HG02943 (cell line): Measurements from ENCODE around the gene LHPP.
"Not testable (repeated sequence)": the region's sequence is repeated elsewhere in the genome, so short reads cannot be mapped to it uniquely, and the experiment has no call there.

Source experiments
- ATAC-seq: cut with Tn5 transposase; IDR thresholded peaks from one replicate; pipeline ENCODE4 v1.9.1; 2021; ENCODE audit warnings: mild to moderate bottlenecking, low read depth, moderate library complexity; ENCODE audit not compliant: unreplicated experiment

LHPP gene

DNA sequence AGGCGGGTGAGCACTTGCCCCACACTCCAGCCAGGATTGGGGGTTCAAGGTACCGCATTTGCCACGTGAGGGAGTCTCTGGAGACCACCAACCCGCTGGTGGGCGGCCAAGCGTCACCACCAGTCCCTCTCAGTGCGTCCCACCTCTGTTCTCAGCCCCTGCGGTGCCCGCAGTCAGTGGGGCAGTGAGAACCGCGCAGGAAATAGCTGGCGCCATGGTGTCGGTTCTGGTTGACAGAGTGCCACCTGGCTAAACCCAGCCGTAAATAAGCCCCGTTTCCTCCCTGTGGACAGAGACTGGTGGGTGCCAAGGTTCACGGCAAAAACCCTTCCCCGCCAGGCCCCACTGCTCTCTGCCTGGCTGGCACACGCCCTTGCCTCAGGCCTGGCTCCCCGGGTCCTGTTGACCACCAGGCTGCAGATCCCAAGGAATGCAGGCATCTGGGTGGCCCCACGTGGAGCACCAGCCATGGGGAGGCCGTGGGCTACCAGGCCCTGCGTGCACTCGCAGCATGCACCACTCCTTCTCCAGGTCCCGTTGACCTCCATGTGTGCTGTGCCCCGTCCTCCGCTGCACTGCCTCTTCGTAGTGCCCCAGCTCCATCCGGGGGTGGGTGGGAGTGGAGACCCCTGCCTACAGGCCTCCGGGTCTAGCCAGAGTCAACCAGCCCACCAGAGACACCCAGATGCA is 140.0 kb downstream of the LHPP start:
- peak; percentile 60 for ATAC-seq

DNA sequence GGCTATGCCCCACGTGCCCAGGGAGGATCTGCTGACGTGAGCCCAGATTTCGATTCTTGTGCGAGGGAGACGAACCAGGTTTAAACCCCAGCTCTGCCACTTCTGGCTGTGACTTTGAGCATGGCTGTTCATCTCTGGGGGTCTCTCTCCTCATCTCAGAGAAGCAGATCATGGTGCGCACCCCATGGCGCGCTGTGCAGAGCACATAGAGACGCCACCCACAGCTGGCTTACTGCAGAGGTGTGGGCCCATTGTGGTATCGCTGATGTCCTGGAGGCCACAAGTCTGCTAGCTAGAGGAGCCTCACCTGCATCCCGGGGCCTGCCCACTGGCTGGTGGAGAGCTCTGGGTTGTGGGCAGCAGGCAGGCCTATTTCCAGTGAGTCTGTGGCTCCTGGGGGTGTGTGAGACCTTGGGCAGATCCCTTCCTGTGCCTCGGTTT is 140.5 kb downstream of the LHPP start:
- no peak for ATAC-seq

DNA sequence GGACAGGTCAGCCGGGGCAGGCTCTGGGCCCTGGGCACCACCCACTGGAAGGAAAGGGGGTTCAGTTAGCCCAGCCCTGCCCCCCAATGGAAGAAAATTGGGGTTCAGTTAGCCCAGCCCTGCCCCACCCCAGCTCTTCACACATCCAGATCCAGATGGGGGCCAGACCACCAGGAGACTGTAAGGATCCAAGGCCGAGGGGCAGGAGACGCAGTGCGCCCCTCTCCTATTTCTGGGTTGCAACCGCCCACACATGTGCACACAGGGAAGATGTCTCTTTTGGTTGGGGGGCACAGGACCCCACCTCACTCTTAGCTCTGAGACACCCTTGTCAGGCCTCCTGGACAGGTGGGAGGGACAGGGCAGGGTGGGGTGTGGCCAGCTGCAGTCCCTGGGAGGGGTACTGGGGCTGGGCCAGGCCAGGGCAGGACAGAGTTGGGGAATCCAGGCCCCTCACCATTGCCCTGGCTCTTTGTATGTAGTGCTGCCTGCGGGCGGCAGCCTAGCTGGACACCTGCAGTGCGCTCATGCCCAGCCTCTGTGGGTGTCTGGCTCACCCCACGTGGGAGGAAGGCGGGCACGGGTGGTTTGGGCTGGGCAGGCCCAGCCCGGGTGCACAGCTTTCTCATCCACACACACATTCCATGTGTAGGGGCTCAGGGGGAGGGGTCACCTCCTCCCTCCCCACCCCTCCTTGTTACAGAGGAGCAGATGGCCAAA is 141.2 kb downstream of the LHPP start:
- no peak for ATAC-seq

DNA sequence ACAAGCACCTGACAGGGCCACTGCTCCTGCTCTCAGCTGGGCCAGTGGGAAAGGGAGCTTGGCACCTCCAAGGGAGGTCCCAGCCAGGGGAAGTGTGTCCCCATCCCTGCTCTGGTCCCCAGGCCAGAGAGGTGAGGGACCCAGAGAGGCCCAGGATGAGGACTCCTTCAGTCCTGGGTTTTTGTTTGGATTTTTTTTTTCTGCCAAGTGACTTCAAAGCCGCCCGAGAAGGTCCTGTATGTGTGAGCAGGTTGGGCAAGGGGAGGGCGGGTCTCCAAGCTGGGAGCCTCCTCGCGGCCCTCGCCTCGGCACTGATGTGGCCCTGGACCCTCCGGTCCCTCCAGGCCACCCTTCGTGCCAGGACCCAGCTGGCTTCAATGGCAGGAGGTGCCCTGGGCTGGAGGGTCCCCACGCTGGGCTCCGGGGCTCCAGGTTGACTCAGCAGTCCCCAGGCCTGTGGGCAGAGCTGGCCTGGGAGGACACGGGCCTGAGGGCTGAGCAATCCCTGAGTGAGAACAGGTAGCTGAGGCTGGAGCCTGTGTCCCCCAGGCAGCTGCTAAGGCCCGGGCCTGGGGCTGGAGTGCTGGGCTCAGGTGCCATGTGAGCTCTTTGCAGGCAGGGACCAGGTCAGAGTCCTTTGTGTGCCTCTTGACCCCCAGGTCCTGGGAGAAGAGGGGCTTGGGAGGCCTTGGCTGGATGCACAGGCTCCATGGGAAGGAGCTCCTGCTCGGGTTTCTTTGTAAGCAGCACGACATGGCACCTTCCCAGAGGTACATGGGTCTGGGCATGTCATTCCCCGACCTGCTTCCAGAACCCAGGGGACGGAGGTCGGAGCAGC is 142.0 kb downstream of the LHPP start:
- ATAC-seq = no peak

DNA sequence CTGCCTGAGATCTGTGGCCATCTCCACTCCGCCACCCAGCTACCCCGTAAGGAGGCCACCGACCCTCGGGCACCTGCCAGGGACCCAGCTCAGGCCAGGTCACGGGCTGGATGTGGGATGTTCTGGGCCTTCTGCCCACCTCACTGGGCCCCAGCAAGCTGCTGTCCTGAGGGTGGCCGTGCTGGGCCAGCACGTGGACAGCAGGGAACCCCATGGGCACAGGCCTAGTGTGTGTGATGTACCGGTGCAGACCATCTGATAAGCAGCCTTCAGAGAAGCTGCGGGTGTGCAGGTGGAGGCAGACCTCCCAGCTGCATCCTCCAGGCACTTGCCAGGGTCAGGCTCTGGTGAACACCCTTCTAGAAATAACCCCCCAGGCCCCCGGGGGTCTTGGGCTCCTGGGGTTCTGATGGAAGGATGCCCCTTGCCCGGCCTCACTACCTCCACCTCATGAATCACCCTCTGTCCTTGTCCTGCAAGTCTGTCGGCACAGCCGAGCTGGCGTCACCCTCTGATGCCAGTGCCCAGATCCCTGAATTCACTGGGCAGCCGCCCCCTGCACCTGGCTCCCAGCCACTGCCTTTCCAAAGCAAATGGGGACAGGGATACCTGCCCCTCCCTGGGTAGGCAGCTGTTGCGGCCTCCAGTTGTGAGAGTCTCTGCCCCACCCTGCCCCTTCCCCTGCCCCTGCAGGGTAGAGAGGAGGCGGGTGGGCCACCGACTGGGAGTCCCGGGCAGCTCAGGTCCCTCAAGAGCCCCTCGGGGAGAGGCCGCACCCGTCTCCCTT is 142.8 kb downstream of the LHPP start:
- ATAC-seq = no peak

DNA sequence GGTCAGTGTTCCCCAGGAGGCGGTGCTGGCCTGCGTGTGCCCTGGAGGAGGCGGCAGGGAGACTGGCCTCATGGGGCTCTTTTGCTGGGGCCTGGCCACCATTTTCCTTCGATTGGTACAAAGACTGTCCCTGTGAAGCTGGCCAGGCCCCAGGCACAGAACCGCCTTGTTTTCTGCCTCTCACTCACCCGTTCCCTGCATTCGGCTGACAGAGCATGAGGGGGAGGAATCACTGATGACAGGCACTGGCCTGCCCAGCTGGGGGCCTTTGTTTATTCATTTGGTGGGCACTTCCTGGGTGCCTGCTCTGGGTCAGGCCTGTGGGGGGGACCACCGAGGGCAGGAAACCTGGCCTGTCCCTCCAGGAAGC is 143.4 kb downstream of the LHPP start:
- no peak for ATAC-seq

DNA sequence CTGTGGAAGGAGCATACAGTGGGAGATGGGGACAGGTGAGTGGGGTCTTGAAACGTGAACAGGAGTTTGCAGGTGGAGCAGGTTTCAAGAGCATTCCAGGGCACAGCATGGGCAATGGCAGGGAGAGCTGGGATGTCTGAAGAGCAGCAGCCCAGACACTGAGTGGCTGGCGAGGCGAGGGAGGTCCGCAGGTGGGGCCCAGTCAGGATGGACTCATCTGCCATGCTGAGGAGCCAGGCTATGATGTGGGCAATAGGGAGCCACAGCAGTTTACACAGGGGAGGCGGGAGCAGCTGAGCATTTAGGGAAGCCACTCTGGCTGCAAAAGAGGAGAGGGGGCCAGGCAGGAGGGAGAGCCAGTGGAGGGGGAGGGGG is 143.8 kb downstream of the LHPP start:
- no peak for ATAC-seq

DNA sequence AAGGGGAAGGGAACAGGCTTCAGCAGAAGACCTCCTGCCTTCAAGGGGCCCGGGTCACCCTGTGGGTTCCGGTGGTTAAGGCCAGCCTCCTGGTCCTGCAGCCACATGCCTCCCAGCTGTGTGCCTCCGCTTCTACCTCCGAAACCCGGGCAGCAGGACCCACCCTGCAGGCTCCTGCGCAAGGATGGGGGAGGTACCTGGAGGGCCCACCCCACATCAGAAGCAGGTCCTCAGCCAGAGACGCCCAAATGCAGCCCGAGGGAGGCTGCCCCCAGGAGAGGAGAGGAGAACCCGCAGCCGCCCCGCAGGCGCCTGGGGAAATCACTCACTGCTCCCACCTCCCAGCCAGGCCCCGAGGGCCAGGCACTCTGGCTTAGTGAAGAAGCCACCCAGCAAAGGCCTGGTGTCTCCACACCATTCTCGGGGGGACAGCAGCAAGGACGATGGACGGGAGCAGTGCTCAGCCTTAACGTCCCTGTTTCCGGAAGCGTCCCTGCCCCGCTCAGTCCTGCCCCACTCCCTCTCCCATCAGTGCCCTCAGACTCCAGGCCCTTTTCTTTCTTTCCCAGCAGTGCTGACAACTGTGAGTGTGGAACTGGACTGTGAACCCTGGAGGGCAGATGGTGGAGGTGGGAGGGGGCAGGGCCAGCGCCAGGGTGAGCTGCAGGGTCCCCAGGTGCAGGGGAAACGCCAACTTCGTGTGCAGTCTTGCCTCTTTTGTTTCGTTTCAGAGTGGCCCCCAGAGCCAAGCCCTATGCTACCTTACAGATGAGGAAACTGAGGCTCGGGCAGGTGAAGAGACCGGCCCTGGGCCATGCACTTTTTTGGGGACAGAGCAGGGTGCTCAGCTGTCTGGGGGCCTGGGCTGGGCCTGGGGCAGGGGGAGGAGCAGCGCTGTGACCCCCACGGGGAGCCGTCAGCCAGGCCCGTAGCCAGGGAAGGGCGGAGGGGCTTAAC is 144.5 kb downstream of the LHPP start:
- ATAC-seq = no peak

DNA sequence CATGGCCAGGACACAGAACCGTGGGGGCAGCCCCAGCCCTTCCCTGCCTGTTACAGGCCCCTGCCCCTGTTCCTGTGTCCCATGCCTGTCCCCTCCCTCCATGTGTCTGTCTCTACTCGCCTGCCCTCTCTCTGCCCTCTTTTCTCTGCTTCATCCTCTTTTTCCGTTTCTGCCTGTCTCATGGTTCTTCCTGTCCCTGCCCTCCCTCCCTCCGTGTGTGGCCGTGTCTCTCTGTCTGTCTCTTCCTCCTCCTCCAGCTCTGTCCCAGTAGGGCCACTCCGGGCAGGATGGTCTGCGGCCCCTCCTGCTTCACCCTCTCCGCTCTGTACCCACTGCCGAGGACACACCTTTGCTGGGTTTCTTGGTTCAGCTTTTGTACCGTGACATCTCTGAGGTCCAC is 145.2 kb downstream of the LHPP start:
- ATAC-seq = no peak

DNA sequence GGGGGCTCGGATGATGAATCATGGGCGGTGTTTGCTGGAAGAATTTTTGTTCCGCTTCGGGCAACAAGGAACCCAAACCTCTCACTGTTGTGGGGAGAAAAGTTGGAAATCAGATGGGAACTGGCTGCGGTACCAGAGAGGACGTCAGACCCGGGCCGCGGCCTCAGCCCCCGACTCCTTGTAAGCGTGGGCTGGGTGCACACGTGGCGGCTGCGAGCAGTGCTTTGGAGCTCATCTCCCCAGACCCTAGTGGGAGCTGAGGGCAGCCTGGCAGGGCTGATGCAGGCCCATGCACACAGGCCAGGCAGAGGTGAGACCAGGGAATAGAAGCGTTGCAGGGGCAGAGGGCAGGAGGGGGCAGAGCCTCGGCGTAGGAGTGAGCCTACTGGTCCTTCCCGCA is 146.1 kb downstream of the LHPP start:
- ATAC-seq = no peak

DNA sequence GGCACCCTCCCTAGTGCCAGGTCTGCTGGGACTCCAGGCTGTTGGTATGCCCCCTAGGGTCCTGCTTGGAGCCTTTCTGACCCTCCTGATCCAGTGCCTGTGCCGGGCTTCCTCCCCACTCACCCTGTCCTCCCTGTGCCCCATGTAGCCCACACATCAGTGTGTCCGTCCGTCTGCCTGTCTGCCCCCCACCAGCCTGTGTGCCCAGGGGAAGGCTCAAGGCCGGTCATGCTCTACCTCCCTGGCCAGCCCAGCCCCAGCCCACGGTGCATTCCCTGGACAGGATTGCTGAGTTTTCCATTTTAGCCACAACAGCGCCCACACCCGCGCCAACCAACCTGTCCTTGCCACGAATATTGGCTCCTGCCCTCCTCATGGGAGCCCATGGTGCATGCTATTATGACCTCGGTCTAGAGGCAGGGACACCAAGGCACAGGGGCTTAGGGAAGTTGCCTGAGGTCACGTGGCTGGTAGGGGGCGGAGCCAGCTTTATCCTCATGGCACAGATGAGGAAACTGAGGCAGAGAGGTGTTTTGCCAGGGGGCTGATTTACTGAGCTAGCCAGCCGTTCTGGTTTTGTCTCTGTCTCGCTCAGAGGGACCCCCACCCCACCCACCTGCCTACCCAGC is 146.6 kb downstream of the LHPP start:
- ATAC-seq = no peak

DNA sequence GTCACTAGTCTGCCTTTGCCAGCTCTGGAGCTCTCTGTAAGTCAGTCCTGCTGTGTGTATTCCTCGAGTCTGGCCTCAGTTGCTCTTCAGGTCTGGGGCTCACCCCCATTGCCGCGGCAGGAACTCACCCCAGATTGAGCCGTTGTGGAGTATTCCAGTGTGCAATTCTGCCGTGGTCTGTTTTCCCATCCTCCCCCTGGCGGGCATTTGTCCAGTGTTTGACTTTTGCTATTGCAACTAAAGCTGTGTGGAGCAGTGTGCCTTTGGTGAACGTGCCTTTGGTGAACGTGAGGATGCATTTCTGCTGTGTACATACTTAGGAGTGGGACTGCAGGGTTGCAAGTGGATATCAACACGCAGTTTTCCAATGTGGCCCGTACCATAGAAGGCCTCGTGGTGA is 148.1 kb downstream of the LHPP start:
- ATAC-seq = no peak

DNA sequence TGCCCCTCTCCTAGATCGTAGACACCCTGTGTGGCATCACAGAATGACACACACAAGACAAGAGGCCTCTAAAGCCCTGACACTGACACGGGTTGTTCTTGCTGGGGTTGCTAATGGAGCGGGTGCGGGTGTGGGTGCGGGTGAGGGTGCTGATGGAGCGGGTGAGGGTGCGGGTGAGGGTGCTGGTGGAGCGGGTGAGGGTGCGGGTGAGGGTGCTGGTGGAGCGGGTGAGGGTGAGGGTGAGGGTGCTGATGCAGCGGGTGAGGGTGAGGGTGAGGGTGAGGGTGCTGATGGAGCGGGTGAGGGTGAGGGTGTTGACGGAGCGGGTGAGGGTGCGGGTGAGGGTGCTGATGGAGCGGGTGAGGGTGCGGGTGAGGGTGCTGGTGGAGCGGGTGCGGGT is 148.6 kb downstream of the LHPP start:
- not testable (repeated sequence) for ATAC-seq

DNA sequence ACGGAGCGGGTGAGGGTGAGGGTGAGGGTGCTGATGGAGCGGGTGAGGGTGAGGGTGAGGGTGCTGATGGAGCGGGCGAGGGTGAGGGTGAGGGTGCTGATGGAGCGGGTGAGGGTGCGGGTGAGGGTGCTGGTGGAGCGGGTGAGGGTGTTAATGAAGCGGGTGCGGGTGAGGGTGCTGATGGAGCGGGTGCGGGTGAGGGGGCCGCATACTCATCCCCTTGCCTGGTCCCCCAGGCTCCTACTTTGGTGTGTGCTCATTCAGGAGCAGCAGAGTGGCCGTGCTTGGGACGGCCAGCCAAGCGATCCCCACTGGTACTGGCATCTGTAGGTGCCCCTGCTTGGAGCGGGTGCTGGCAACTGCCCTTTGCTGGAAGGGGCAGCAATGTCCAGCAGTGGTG is 149.2 kb downstream of the LHPP start:
- not testable (repeated sequence) for ATAC-seq

DNA sequence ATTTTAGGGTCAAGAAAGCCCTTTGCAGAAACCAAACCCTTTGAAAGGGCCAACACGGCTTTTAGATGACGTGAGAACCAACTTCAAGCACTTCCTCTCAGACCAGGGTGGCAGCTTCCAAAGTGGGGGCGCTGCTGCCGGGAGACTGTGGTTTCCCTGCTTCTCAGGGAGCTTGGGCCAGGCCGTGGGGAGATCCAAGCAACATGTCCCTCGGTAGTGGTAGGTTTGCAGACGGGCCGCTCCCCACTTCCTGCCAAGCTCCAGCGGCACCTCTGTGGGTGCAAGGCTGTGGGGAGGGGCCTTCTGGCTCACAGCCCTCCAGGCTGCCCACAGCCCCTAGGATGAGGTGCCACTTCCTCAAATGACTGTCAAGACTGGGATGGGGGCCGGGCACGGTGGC is 150.1 kb downstream of the LHPP start:
- no peak for ATAC-seq

DNA sequence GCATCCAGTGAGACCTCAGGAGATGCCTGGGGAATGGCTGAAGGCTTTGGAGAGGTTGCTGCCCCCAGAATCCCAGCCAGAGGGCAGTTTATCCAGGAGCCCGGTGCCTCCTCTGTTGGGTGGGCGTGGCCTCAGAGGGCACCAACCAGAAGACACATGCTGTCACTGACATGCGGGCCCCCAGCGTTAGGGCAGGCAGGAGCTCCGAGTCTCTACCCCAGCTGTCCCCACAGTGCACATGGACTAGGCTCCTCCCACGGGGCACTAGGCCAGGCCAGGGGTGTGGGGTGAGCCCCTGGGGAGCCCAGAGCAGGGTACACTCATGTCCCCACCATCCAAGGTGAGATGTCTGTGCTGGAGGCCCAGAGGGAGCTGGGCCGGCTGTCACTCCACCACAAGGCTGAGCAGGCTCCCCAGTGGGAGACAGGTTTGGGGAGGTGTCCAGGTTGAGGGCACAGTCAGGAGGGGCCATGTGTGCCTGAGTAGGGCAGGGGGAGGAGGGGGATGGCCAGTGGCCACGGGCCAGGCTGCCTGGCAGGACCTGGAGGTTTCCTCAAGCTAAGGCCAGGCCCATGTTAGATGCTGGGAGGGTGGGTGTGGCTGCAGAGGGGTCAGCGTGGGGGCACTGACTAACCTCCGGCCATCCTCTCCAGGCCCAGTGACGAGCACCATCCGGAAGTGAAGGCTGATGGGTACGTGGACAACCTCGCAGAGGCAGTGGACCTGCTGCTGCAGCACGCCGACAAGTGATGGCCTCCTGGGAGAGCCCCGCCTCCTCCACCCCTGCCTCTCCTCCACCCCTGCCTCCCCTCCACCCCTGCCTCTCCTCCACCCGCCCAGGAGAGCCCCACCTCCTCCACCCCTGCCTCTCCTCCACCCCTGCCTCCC is 151.2 kb downstream of the LHPP start:
- ATAC-seq = no peak

DNA sequence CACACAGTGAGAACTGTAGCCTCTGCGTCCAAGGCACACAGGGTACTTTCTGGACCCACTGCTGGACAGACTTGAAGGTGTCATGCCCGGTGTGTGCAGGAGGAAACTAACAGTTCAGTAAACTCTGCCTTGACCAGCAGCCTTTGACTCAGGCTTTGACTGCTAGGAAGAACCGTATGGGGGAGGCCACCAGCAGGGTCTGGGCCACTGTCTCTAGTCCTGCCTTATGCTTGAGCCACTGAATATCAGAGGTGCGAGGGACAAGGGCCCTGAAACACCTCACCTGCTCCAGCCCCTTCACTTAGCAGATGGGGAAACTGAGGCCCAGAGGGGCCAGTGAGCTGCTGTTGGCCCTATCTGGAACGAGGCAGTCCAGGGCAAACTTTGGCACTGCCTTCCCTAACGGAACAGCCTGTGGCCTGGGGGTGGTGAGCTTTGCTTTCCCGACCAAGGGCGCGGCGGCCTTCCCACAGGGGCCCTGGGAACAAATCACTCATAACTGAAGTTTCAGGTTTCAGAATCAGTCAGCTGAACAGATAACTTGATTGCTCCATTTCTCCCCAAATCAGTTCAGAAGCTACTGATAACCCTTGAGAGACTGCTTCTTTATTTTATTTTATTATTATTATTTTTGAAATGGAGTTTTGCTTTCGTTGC is 152.5 kb downstream of the LHPP start:
- no peak for ATAC-seq

DNA sequence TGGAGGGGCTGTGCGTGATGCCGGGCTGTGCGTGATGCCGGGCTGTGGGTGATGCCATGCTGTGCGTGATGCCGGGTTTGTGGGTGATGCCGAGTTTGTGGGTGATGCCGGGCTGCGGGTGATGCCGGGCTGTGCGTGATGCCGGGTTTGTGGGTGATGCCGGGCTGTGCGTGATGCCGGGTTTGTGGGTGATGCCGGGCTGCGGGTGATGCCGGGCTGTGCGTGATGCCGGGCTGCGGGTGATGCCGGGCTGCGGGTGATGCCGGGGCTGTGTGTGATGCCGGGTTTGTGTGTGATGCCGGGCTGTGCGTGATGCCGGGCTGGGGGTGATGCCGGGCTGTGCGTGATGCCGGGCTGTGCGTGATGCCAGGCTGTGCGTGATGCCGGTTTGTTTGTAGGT is 153.6 kb downstream of the LHPP start:
- no peak for ATAC-seq
